ENCODE measurements around the gene LMAN1. TPM values are rescaled to one million over a fixed set of nuclear protein-coding genes. Genes with fewer than 3 reads are reported as not detected.

LMAN1 gene
- polyA plus RNA-seq, 1 donor from 2014 or later = 49.8 TPM

GRCh38 chr18:59345556-59345955, 13.5 kb downstream of the LMAN1 start:
- no peaks in the 10 kb centered on the region for H3K79me2 ChIP-seq (replicated peaks; ENCODE audit: insufficient read depth, low read length)
- peaks cover 31% of the 10 kb centered on the region for H3K36me3 ChIP-seq (ENCODE audit: insufficient read depth, low read length)

DNA sequence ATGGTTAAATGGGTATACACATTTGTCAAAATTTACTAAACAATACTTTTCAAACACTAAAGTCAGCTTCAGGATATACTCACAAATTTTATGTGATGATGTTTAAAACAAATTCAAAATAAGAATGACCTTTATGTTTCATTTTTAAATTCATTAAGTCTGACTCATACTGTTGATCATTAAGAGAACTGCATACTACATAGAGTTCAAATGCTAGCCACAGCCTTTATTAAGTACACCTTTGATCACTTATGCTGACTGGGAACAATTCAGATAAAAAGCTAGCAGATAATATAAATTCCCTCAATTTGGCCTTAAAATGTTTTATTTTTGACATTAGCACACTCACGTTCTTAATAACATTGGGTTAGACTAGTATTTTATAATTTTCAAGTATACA, 14.1 kb downstream of the LMAN1 start:
- peaks cover 4% of the 10 kb centered on the region for H3K9me3 ChIP-seq (ENCODE audit: low read length)
- H3K9ac ChIP-seq (ENCODE audit: low read length) = no peak overlapping the region
- no peaks in the 10 kb centered on the region for H4K20me1 ChIP-seq (ENCODE audit: insufficient read depth)
- H3K36me3 ChIP-seq (ENCODE audit: insufficient read depth, low read length) = peaks cover 31% of the 10 kb centered on the region
- no peaks in the 10 kb centered on the region for H3K79me2 ChIP-seq (replicated peaks; ENCODE audit: insufficient read depth, low read length)
- no peaks in the 10 kb centered on the region for H3K27me3 ChIP-seq (ENCODE audit: insufficient read depth, low read depth, low read length)
- H3K27ac ChIP-seq (ENCODE audit: low read length) = no peak overlapping the region
- H3F3A ChIP-seq (ENCODE audit: insufficient read depth, low read length, poor library complexity, severe bottlenecking) = no peaks in the 10 kb centered on the region
- H2AFZ ChIP-seq (ENCODE audit: low read depth, low read length) = no peak overlapping the region
- H3K9me2 ChIP-seq (ENCODE audit: insufficient read depth, low read length) = no peaks in the 10 kb centered on the region
- no peak overlapping the region for H3K4me3 ChIP-seq (ENCODE audit: low read length)
- H3K4me2 ChIP-seq (ENCODE audit: low read length) = no peak overlapping the region
- TF ChIP-seq POLR2AphosphoS5 (IDR thresholded peaks at IDR 0.05) (no peak), TAF1 (IDR thresholded peaks at IDR 0.05; ENCODE audit: low read depth) (no peak), EZH2 (IDR thresholded peaks at IDR 0.05; ENCODE audit: borderline replicate concordance, insufficient read depth, low read length, poor library complexity, severe bottlenecking) (no peak), MXI1 (conservative IDR thresholded peaks at IDR 0.05; ENCODE audit: poor library complexity, severe bottlenecking) (no peak)

More at GRCh38 chr18:59345556-59345955, 13.5 kb downstream of the LMAN1 start:
- Histone ChIP-seq H3K27me3 (ENCODE audit: insufficient read depth, low read depth, low read length) (no peaks in the 10 kb centered on the region), H4K20me1 (ENCODE audit: insufficient read depth) (no peaks in the 10 kb centered on the region), H3K27ac (ENCODE audit: low read length) (no peak overlapping the region), H3K9me3 (ENCODE audit: low read length) (peaks cover 4% of the 10 kb centered on the region), H3K4me3 (ENCODE audit: low read length) (no peak overlapping the region), H3K4me2 (ENCODE audit: low read length) (no peak overlapping the region), H3F3A (ENCODE audit: insufficient read depth, low read length, poor library complexity, severe bottlenecking) (no peaks in the 10 kb centered on the region), H3K9me2 (ENCODE audit: insufficient read depth, low read length) (no peaks in the 10 kb centered on the region), H2AFZ (ENCODE audit: low read depth, low read length) (no peak overlapping the region), H3K9ac (ENCODE audit: low read length) (no peak overlapping the region)
- TF ChIP-seq MXI1 (conservative IDR thresholded peaks at IDR 0.05; ENCODE audit: poor library complexity, severe bottlenecking) (no peak), EP300 (conservative IDR thresholded peaks at IDR 0.05; ENCODE audit: poor library complexity, severe bottlenecking) (no peak), SMC3 (conservative IDR thresholded peaks at IDR 0.05; ENCODE audit: poor library complexity) (no peak), EZH2 (IDR thresholded peaks at IDR 0.05; ENCODE audit: borderline replicate concordance, insufficient read depth, low read length, poor library complexity, severe bottlenecking) (no peak), TAF1 (IDR thresholded peaks at IDR 0.05; ENCODE audit: low read depth) (no peak), REST (IDR thresholded peaks at IDR 0.05; ENCODE audit: borderline replicate concordance) (no peak), POLR2AphosphoS5 (IDR thresholded peaks at IDR 0.05) (no peak), RAD21 (conservative IDR thresholded peaks at IDR 0.05) (no peak)
- TF ChIP-seq, protein P1, sequence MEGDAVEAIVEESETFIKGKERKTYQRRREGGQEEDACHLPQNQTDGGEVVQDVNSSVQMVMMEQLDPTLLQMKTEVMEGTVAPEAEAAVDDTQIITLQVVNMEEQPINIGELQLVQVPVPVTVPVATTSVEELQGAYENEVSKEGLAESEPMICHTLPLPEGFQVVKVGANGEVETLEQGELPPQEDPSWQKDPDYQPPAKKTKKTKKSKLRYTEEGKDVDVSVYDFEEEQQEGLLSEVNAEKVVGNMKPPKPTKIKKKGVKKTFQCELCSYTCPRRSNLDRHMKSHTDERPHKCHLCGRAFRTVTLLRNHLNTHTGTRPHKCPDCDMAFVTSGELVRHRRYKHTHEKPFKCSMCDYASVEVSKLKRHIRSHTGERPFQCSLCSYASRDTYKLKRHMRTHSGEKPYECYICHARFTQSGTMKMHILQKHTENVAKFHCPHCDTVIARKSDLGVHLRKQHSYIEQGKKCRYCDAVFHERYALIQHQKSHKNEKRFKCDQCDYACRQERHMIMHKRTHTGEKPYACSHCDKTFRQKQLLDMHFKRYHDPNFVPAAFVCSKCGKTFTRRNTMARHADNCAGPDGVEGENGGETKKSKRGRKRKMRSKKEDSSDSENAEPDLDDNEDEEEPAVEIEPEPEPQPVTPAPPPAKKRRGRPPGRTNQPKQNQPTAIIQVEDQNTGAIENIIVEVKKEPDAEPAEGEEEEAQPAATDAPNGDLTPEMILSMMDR (IDR thresholded peaks at IDR 0.05; ENCODE audit: poor library complexity, severe bottlenecking) = no peak
